Mucosa of descending colon (tissue), 3 donors: ENCODE results near the gene VTA1. TPM values are rescaled to one million over a fixed set of nuclear protein-coding genes. Genes with fewer than 3 reads are reported as not detected.

Experiments used
- ATAC-seq: fragments of 200-7000 bp; cut with Tn5 transposase; one replicate; pipeline ENCODE4 v1.9.1; 2020; ENCODE audit warnings: mild to moderate bottlenecking, moderate library complexity
- DNase-seq, 3 donors: peaks; one replicate each; pipeline ENCODE4 v3.0.0-alpha.2; 2020
- H3K36me3 ChIP-seq: fragments of 200-600 bp; one replicate; pipeline ENCODE4 v1.8.0; 2021; ENCODE audit warnings: low read depth, mild to moderate bottlenecking
- H3K4me1 ChIP-seq: fragments of 200-600 bp; one replicate; pipeline ENCODE4 v1.8.0; 2021; ENCODE audit warnings: low read depth, mild to moderate bottlenecking
- H3K4me3 ChIP-seq: fragments of 200-600 bp; one replicate; pipeline ENCODE4 v1.8.0; 2021; ENCODE audit warnings: mild to moderate bottlenecking
- H3K9me3 ChIP-seq: fragments of 200-600 bp; one replicate; pipeline ENCODE4 v1.8.0; 2021; ENCODE audit warnings: mild to moderate bottlenecking
- CTCF ChIP-seq: fragments of 200-600 bp; IDR thresholded peaks from one replicate; pipeline ENCODE4 v1.8.0; 2022; ENCODE audit warnings: antibody characterized with exemption, mild to moderate bottlenecking
- intact Hi-C, 2 donors: fragments of 100-400 bp; cut with DNase I in 1 of 2; cut with micrococcal nuclease in 1 of 2; formaldehyde crosslinking; loops; one replicate each; pipeline versions ENCODE4 v1.11.0 to v1.11.1; 2022; cut with DNase I, micrococcal nuclease
- total RNA-seq, 3 donors: library from RNA; stranded (reverse); fragmentation: NEBNext Ultra II Directional in 2 of 3; extraction: Animal tissue kit (Norgen Biotek cat#: 25700) in 2 of 3; gene quantifications; one replicate each; pipeline versions ENCODE4 v1.2.1 to v1.2.4, GENCODE V29; 2021 to 2023
- donor health status: DM: no; HTN: no; CAD: no; lungs with moderate emphysema.
- donor health status: DM: no; HTN: no; CAD: no.
- donor health status: DM: no; HTN: yes; CAD: no.

VTA1 gene
- total RNA-seq, 3 donors from 2014 or later: 38.9 to 51.1 (median 44.9) TPM

GRCh38 chr6:142162780-142163179 lies 15.7 kb downstream of the VTA1 start:
- ATAC-seq (no peak), DNase-seq (no peak)
- H3K36me3 ChIP-seq: no peaks in the 10 kb centered on the region
- H3K4me1 ChIP-seq: peaks cover 13% of the 10 kb centered on the region
- no peak overlapping the region for H3K4me3 ChIP-seq
- intact Hi-C loops: no loop called here
- no peak for TF ChIP-seq CTCF
- no peaks in the 10 kb centered on the region for H3K9me3 ChIP-seq

GRCh38 chr6:142165227-142165626 lies 18.2 kb downstream of the VTA1 start:
- intact Hi-C loops: no loop called here
- no peak for DNase-seq
- peaks cover 13% of the 10 kb centered on the region for H3K4me1 ChIP-seq
- H3K9me3 ChIP-seq: no peaks in the 10 kb centered on the region
- no peak for ATAC-seq
- H3K36me3 ChIP-seq: no peaks in the 10 kb centered on the region
- no peak for TF ChIP-seq CTCF
- no peak overlapping the region for H3K4me3 ChIP-seq

GRCh38 chr6:142167071-142167470 lies 20.0 kb downstream of the VTA1 start:
- H3K4me1 ChIP-seq: peaks cover 7% of the 10 kb centered on the region
- H3K4me3 ChIP-seq: no peak overlapping the region
- intact Hi-C loops: no loop called here
- H3K36me3 ChIP-seq: no peaks in the 10 kb centered on the region
- no peak for TF ChIP-seq CTCF
- no peaks in the 10 kb centered on the region for H3K9me3 ChIP-seq
- DNase-seq: no peak
- no peak for ATAC-seq

GRCh38 chr6:142167486-142167885 lies 20.4 kb downstream of the VTA1 start:
- no peaks in the 10 kb centered on the region for H3K36me3 ChIP-seq
- no peak overlapping the region for H3K4me3 ChIP-seq
- ATAC-seq: no peak
- no peaks in the 10 kb centered on the region for H3K9me3 ChIP-seq
- no peak for DNase-seq
- no peak for TF ChIP-seq CTCF
- intact Hi-C loops: no loop called here
- peaks cover 3% of the 10 kb centered on the region for H3K4me1 ChIP-seq

GRCh38 chr6:142171351-142171750 lies 24.3 kb downstream of the VTA1 start:
- no peak for TF ChIP-seq CTCF
- Histone ChIP-seq H3K4me1 (no peaks in the 10 kb centered on the region), H3K36me3 (no peaks in the 10 kb centered on the region), H3K9me3 (no peaks in the 10 kb centered on the region), H3K4me3 (no peak overlapping the region)
- DNase-seq (no peak), ATAC-seq (peak; percentile 24)
- intact Hi-C loops: no loop called here

- no peak for TF ChIP-seq CTCF
- DNase-seq (no peak), ATAC-seq (no peak)
- H3K9me3 ChIP-seq: peaks cover under 1% of the 10 kb centered on the region
- H3K4me1 ChIP-seq: no peaks in the 10 kb centered on the region
- no peaks in the 10 kb centered on the region for H3K36me3 ChIP-seq
- no peak overlapping the region for H3K4me3 ChIP-seq
- intact Hi-C loops: no loop called here
Observed at GRCh38 chr6:142172758-142173157, 25.7 kb downstream of the VTA1 start.
